Measurements from ENCODE around the gene GDF10.

The GDF10 gene

DNA sequence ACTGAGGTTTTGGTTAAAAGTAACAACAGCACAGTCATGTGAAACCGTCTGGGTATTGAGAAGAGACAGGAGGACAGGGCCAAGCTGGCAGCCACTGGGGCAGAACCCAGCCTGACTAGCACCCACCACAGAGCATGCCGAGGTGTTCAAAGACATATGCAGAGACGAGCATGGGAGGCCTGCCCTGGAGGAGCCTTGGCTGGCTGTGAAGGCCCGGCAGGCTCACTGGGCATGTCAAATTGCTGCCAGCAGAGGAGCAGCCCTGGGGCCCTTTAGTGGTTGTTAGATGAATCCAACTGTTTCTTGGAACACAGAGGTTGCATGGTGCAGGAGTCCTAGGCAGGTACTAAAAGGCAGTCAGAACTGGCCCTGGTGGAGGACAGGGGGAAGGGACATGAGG is 17.3 kb downstream of the GDF10 start:
- DNase-seq = no peak

DNA sequence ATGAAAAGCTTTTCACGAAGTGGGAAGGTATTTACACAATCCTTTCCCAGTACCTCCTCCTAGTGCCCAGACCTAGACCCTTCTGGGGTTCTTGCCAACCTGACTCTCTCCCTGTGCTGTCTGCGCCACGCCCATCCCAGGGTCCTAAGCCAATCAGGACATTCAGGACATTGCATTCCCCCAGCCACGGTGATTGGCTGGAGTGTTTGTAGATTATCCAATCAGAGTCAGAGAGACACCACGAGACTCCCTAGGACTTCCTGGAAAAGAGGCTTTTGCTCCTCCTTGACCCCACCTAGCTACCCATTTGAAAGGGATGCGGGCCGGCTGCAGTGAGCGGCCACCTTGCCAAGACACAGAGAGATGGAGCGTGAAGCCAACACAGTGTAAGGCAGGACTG is 18.7 kb downstream of the GDF10 start:
- no peak for DNase-seq

DNA sequence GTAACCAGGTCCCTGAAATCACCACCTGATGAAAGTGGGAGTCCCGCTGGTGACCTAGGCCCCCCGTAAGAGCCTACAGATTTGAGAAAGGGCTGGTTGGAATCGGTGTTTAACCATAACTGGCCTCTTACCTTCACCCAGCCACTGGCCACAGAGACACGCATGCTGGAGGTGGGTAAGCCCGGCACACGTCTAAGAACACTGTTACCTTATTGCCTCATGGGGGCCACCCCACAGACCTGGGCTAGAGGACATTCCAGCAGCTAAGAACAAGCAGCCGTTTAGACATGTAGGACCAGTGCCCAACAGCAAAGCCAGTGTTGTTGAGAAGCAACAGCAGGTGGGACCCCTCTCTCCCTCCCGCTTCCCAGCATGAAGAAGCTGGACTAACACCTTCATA is 19.8 kb downstream of the GDF10 start:
- DNase-seq = no peak

DNA sequence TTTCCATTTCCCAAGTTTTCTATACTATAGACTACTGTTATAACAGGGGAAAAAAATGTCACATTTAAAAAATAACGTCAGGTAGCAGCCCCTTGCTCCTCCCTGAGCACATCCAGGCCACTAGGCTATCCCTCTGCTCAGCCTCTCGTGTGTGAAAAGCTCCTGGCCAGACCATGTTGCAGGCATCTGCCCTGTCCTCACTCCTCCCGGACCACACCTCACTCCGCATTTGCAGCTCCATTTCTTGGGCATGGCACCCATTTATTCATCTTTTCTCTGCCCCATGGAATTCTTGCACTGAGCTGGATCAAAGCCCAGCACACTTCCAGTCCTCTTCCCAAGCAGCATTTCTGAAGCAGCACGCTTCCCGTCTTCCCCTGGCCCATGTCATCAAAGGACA is 20.8 kb downstream of the GDF10 start:
- no peak for DNase-seq

DNA sequence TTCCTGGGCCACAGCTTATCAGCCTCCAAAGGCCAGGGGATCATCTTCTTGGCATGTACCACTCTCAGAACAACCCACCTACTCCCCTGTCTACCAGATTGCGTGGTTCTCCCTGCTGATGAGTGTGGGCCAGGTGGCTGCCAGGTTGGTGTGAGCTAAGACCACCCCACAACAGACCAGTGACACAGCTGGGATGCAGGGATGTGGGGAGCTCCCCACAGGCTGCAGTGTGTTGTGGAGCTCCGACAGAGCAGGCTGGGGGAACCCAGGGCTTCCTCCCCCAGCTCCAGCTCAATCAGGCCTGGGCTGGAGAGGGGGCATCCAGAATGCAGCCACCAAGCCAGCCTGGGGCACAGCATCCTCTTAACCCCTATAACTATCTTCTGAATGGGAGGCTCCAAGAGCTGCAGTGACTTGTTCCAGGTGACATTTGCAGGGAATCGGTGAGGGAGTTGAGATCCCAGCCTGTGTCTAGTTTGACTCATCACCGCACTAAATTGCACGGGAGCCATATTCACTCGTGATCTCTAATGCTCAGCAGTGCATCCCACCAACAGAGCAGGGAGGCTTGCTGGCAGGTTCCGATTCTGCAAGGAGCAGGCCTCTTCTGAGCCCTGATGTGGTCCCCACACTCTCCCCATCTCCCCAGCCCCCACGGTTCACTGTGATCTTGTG is 21.7 kb downstream of the GDF10 start:
- DNase-seq = no peak

DNA sequence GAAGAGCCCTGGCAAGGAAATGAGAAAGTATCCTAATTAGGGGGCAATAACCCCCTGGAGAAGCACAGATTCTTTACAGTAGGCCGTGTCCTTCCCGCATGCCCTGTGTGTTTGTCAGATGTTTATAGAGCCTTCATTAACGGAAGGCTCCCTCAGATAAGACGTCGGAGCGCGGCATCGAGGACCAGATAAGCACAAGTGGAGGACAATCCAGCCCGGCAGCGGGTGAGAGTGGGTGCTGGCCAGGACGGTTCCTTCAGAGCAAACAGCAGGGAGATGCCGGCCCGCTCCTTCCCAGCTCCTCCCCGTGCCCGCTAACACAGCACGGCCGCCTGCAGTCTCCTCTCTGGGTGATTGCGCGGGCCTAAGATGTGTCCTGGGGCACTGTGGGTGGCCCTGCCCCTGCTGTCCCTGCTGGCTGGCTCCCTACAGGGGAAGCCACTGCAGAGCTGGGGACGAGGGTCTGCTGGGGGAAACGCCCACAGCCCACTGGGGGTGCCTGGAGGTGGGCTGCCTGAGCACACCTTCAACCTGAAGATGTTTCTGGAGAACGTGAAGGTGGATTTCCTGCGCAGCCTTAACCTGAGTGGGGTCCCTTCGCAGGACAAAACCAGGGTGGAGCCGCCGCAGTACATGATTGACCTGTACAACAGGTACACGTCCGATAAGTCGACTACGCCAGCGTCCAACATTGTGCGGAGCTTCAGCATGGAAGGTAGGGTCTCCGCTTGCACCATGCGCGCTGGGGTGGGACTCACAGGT is 22.5 kb downstream of the GDF10 start, which contains the start of gene GDF2:
Gene GDF2, plus strand, starts transcription at position 155 of the 762 bp plus-strand sequence. Its CDS starts 215 bp downstream, at position 370.
- no peak for DNase-seq

DNA sequence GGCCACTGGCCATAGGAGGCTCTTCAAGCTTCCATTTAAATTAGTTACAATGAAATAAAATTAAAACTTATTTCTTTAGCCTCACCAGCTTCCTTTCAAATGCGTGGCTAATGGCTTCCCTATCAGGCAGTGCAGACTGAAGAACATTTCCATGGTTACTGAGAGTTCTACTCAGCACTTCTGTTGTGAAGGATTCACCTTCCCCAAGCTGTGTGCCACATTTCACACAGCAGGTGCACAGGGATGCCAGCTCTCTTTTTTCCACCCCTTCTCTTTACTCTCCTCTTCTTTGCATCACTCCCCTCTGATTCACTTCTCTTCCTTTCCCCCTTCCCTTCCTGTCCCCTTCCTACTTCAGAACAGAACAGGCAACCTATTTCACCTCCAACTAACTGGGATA is 23.1 kb downstream of the GDF10 start:
- no peak for DNase-seq

DNA sequence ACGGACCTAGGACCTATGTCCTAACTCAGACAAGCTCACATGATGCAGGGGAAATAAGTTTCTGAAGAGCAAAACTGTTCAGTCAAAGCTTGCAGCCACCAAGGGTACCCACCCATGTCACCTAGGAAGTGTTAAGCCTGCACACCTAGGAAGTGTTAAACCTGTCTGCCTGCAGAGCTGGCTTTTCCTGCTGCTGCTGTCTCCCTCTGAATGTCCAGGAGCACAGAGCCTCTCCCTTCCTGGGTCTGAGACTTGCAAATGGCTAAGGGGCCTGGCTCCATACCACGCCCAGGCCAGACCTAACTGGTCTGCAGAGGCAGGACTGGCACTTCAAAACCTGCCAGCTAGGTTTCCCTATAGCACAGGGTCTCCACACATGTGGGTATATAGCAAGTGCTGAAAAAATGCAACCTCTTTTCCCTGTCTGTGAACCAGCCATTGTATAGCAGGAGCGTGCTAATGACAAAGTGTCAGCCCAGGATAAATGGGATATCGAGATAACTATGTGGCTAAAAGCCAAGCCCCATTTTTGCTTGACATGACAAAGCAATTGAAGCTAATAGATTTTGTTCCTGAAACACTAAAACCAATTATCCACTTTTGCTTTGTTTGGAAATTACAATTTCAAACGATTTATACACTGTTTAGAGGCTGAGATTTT is 23.8 kb downstream of the GDF10 start:
- no peak for DNase-seq

DNA sequence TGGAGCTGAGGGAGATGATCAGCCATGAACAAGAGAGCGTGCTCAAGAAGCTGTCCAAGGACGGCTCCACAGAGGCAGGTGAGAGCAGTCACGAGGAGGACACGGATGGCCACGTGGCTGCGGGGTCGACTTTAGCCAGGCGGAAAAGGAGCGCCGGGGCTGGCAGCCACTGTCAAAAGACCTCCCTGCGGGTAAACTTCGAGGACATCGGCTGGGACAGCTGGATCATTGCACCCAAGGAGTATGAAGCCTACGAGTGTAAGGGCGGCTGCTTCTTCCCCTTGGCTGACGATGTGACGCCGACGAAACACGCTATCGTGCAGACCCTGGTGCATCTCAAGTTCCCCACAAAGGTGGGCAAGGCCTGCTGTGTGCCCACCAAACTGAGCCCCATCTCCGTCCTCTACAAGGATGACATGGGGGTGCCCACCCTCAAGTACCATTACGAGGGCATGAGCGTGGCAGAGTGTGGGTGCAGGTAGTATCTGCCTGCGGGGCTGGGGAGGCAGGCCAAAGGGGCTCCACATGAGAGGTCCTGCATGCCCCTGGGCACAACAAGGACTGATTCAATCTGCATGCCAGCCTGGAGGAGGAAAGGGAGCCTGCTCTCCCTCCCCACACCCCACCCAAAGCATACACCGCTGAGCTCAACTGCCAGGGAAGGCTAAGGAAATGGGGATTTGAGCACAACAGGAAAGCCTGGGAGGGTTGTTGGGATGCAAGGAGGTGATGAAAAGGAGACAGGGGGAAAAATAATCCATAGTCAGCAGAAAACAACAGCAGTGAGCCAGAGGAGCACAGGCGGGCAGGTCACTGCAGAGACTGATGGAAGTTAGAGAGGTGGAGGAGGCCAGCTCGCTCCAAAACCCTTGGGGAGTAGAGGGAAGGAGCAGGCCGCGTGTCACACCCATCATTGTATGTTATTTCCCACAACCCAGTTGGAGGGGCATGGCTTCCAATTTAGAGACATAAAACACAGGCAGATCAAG is 25.6 kb downstream of the GDF10 start:
- DNase-seq = no peak

DNA sequence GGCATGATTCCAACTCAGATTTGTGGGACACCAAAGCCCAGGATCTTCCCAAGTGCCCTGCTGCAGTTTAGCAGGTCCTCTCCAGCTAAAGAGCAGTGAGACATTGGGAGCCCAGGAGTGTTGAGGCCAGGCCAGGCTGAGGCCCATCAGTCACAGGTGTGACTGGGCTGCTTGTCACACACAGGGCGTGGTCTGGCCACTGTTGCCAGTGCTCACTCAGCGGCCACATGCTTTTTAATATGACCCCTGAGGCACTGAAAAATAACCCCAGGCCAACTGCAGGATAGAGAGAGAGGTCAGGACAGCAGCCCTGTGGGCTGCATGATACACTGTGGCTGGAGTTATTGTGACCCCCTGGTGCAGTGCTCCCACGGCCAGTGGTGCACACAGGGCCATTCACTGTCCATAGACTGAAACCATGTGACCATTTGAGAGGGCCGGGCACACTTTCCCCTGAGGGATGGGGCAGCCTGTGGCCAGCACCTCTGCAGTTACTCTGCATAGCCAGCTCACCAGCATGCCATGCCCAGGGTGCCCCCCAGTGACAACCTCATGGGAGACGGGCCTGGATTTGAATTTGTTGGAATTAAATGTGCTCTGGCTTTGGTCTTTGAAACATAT is 26.4 kb downstream of the GDF10 start:
- DNase-seq = no peak

DNA sequence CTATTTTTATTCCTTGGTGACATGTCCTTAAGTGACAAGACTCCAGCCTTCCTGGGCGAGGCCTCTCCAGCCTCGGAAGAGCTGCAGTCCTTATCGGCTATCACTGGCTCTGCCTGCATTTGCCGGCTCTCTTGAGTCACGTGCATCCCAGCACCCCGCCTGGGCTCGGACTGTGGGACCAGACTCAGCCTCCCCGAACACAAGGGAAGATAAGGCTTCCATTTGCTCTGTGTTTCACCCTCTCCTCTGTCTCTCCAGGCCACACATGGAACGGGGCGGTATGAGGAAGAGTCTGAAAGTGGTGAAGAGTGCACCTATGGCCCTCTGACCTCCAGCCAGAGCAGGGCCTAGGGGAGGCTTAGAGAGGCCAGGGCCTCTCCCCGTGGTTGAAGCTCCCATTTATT is 26.9 kb downstream of the GDF10 start:
- DNase-seq = no peak

DNA sequence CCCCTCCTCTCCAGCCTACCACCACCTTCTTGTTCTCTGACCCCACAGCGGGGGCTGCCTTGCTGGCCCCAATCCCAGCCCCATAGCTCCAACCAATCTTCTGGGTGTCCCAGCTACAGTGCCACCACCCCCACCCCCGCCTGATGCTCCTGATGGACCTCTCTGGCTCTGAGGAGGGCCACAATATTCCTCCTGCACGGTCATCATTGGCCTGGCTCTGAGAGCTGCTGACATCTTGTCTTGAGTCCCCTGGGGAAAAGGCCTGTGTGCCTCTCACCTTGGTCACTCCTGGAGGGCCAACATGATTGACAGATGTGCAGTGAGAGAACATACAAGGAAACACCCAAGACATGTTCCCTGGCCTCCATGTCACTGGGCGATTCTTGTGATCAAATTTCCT is 29.9 kb downstream of the GDF10 start:
- no peak for DNase-seq

DNA sequence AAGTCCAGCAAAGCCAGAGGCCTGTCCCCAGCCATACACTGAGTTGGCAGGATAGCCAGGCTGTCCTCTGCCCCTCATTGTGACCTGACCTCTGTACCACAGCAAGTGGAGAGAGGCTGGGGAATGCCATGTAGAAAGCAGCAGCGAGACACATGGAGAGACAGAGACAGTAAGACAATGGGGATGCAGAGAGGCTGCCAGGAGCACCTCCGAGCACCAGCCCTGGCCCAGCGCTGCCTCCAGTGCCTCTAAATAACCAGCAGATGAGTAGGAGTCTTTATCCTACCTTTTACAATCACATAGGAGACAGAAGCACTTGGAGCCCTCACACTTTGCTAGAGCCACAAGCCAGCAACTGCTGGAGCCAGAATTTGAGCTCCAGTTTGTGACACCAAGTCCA is 30.4 kb downstream of the GDF10 start:
- no peak for DNase-seq

DNA sequence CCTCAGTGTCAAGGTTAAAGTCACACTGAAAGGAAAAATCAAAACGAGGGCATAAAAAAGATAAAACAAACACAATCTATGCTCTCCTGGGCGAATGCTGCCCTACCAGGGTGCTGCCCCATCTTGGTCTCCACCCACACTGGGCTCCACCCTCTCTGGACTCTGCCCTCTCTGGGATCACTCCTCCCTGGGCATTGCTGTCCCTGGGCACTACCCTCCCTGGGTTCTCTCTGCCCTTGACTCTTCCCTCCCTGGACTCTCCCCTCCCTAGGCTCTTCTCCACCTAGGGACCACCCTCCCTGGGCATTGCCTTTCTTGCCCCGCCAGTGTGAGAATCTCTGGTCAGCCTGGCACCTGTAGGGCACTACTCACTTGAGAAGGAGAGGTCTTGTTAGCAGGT is 30.8 kb downstream of the GDF10 start:
- DNase-seq = no peak

DNA sequence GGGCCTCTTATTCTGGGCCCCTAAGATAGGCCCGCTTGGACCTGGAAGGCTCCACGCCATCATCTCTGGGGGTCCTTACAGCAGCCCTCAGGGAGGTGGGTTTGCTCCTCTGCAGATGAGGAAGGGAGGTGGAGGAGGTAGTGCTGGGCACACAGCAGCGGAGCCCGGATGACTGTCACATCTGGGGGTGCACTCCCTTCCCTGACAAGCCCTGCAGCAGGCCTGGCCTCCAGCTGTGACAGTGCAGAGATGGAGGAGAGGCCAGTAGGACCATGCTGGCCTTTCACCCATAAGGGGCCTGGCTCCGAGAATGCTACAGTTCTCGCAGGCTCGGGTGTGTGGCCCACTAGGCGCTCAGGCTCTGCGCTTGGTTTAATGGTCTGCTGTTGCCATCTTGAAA is 31.5 kb downstream of the GDF10 start:
- DNase-seq = no peak

DNA sequence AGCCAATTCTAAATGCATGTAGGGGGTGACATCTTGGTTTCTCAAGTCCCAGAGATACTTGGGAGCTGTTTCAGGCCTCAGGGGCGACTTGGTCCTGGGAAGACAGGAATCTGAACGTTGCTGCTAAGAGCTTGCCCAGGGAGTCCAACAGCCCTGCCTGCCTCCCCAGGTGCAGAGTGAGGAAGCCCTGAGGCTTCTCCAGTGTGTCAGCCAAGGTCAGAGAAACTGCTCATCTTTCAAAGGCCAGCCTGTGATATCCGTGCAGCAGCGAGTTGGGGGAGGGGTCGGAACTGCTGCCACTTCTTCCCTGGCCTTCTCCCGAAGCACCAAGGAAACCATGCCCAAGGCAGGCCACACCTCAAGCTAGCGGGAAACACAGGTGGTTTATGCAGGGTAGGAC is 32.0 kb downstream of the GDF10 start:
- DNase-seq = no peak

DNA sequence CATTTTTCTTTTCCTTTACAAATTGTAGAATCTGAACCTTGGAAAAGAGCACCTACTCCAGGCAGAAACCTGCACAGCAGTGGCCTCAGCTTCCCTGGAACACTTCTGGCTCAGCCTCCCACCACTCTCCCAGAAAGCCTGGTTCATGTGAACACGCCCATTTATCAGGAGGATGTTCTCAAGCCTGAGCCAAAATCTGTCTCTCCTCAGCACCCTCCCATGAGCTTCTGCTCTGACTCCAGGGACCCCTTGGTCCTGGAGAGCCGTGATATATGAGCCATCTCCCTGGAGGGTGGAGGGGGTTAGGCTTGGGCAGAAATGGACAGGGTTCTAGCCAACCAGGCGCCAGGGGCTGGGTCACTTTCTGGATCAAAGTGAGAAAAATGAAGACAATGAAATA is 32.4 kb downstream of the GDF10 start:
- no peak for DNase-seq

DNA sequence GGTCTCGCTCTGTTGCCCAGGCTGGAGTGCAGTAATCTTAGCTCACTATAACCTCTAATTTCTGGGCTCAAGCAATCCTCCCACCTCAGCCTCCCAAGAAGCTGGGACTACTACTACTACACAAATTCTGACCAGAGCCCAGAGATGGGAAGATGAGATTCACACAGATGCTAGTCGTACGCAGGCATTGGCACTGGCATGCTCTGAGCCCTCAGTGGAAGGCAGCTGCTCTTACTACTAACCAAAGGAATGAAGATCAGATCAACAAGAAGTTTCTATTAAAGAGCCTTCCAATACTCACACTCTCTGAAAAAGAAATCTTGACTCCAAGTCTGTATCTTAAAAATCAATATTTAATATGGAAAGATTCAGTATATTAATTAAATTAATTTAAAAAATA is 32.9 kb downstream of the GDF10 start:
- DNase-seq = no peak

DNA sequence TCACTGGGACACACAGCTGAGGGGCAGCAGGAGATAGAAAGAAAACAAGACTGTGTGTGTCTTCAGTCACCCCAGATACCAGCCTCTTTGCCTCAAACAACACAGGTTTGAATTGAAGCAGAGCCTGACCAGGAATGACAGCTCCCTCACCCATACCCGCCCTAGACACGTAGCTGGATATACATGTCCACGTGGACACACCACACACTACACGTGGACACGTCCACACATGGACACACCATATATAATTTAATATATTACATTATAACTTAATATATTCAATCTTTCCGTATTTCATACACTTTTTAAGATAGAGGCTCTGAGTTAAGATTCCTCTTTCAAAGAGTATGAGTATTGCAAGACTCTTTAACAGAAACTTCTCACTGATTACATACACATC is 33.5 kb downstream of the GDF10 start:
- no peak for DNase-seq

DNA sequence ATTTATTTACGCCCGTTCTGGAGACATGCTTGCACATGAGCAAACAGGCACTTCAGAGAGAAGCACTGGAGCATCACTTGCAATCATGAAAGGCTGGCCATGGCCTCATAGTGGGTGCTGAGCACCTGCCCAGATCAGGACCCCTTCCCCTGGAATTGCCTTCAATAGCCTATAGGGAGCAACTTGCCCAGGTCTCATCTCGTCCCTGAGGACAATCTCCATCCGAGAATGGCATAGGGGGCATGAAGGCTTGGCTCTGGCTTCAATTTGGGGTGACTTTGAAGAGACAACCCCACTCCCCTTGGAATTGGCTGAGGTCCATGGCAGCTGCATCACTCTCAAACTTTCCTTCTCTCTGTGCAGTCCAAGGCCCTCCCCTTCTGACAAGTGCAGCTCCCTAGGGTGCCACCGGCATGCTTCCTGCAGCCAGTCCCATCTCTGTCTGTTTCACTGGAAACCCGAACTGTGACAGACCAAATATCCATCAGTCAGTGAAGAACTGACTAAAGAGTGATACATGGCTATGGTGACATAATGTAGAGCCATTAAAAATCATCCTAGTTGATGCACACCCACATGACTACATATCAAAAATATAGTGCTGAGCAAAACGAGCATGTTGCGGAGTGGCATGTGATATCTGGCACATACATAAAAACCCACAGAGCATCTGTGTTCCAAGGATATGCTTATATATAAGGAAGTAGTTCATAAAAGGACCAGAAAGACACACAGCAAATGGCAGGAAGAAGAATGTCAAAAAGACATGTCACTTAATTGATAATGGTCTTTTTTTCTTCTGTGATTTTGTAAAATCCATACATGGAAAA is 34.7 kb downstream of the GDF10 start:
- no peak for DNase-seq

DNA sequence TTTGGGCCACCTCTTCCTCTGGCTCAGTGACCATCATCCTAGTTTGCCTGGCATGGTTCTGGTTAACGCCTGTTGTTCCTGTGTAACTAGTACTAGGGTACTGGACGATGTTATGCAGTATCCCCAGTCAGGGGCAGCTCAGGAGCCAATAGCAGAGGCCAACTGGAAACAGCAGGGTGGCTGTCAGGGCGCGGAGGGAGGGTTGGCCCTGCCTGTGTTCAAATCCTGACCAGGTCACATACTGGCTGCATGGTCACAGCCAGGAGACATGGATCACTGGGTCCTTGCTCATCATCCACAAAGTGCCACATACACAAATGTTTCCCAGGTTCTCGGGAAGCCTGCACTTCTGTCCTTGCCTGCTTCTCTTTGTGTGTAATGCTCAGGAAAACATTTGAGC is 35.9 kb downstream of the GDF10 start:
- no peak for DNase-seq
